ENCODE results near the gene ARPIN.
A peak's percentile ranks its signal among the peaks of the same experiment; 100 is the strongest.

ARPIN gene

DNA sequence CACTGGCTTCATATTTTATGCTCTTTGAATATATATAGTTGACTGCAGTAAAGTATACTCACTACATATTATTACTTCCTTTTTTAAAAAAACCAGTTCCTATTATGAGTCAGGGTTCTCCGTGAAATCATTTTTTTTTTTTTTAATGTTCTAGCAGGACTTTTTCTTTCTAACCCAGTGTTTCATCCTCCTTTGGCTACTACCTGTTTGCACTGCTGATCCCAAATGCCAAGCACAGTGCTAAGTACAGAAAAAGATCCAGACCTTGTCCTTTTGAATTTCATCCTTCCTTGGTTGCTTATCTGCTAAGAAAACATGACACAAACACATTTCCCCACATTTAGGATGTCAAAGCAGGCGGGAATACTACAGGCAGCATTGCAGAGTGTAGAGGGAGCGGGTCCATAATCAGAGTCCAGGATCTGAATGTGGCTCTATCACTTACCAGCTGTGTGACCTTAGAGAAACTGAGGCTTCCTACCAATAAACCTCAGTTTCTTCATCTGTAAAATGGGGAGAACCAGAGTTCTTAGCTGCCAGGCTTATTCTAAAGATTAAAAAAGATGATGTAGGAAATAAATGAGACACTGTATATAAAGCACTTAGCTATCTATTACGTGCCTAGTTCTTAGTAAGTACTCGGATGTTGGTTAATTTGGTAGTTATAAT, 60.9 kb downstream of the ARPIN start:
- H3K18ac ChIP-seq (ENCODE audit: low read length), result no peak overlapping the region
- H4K8ac ChIP-seq (ENCODE audit: low read depth, low read length), result no peak overlapping the region
- no peak overlapping the region for H3K23ac ChIP-seq (ENCODE audit: low read length)
- no peak for DNase-seq
- no peaks in the 10 kb centered on the region for H3K9me3 ChIP-seq (ENCODE audit: insufficient read depth, low read depth, low read length)
- no peak overlapping the region for H3K27ac ChIP-seq (ENCODE audit: low read depth, low read length)
- H2AK5ac ChIP-seq (ENCODE audit: low read length), result no peak overlapping the region
- H2AFZ ChIP-seq (ENCODE audit: insufficient read depth, low read length, poor library complexity), result no peak overlapping the region
- peaks cover 2 to 3% of the 10 kb centered on the region in 2 experiments for H3K36me3 ChIP-seq (ENCODE audit: control insufficient read depth in 1 of 2, insufficient read depth in 2 of 2, low read length in 2 of 2)
- H3K4me1 ChIP-seq (ENCODE audit: control insufficient read depth in 1 of 2, insufficient read depth in 2 of 2, low read length in 2 of 2), result no peaks in the 10 kb centered on the region
- H4K91ac ChIP-seq (ENCODE audit: low read depth, low read length), result no peak overlapping the region
- no peak overlapping the region for H4K12ac ChIP-seq (ENCODE audit: low read depth, low read length)
- no peaks in the 10 kb centered on the region for H3K27me3 ChIP-seq (ENCODE audit: insufficient read depth, low read length)
- no peak overlapping the region for H3K4me3 ChIP-seq (ENCODE audit: low read depth, low read length)
- no peak overlapping the region for H2BK12ac ChIP-seq (ENCODE audit: low read length)
- H2BK5ac ChIP-seq (ENCODE audit: low read depth, low read length, poor library complexity), result no peak overlapping the region
- no peak overlapping the region for H3K14ac ChIP-seq (ENCODE audit: low read length)
- H3K79me1 ChIP-seq (ENCODE audit: low read length), result peaks cover 2% of the 10 kb centered on the region
- no peak overlapping the region for H3K9ac ChIP-seq (ENCODE audit: low read length)
- no CpG with 5 or more reads among the region's 5 CpGs for WGBS (ENCODE audit: extremely low coverage, insufficient coverage, insufficient read length)
- H2BK120ac ChIP-seq (ENCODE audit: insufficient read depth, low read length, poor library complexity), result no peak overlapping the region
- H3K4me2 ChIP-seq (ENCODE audit: low read length), result no peak overlapping the region
- no peaks in the 10 kb centered on the region for H3K79me2 ChIP-seq (ENCODE audit: control insufficient read depth, insufficient read depth, low read length, poor library complexity)
- no peak overlapping the region for H3K4ac ChIP-seq (ENCODE audit: low read depth, low read length)

DNA sequence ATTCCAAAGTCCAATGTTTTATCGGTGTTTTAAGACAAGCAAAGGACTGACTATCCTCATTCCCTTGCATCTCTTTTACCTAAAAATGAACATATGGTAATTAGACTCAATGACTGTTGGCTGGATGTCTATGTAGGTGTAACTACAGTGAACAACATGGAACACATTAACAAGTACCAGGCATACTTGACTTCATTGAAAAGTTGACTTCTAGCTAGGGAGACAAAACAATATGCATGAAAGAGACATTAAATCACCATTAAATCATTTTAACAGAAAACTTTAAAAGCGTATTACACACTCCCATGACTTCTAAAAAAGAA, 63.8 kb downstream of the ARPIN start:
- no peak overlapping the region for H2AFZ ChIP-seq (ENCODE audit: insufficient read depth, low read length, poor library complexity)
- H3K14ac ChIP-seq (ENCODE audit: low read length), result no peak overlapping the region
- peaks cover 5% of the 10 kb centered on the region for H3K79me1 ChIP-seq (ENCODE audit: low read length)
- H3K4me2 ChIP-seq (ENCODE audit: low read length), result no peak overlapping the region
- H2BK120ac ChIP-seq (ENCODE audit: insufficient read depth, low read length, poor library complexity), result no peak overlapping the region
- H3K36me3 ChIP-seq (ENCODE audit: control insufficient read depth in 1 of 2, insufficient read depth in 2 of 2, low read length in 2 of 2), result peaks cover 2 to 3% of the 10 kb centered on the region in 2 experiments
- H4K91ac ChIP-seq (ENCODE audit: low read depth, low read length), result no peak overlapping the region
- H3K4me1 ChIP-seq (ENCODE audit: control insufficient read depth in 1 of 2, insufficient read depth in 2 of 2, low read length in 2 of 2), result peaks cover 6 to 7% of the 10 kb centered on the region in 2 experiments
- H3K9me3 ChIP-seq (ENCODE audit: insufficient read depth, low read depth, low read length), result no peaks in the 10 kb centered on the region
- H2AK5ac ChIP-seq (ENCODE audit: low read length), result no peak overlapping the region
- no peaks in the 10 kb centered on the region for H3K27me3 ChIP-seq (ENCODE audit: insufficient read depth, low read length)
- no peak overlapping the region for H3K4me3 ChIP-seq (ENCODE audit: low read depth, low read length)
- H3K4ac ChIP-seq (ENCODE audit: low read depth, low read length), result no peak overlapping the region
- no peak overlapping the region for H4K12ac ChIP-seq (ENCODE audit: low read depth, low read length)
- H3K9ac ChIP-seq (ENCODE audit: low read length), result no peak overlapping the region
- WGBS (ENCODE audit: extremely low coverage, insufficient coverage, insufficient read length), result no CpG with 5 or more reads among the region's 2 CpGs
- H3K79me2 ChIP-seq (ENCODE audit: control insufficient read depth, insufficient read depth, low read length, poor library complexity), result no peaks in the 10 kb centered on the region
- H3K23ac ChIP-seq (ENCODE audit: low read length), result no peak overlapping the region
- H2BK5ac ChIP-seq (ENCODE audit: low read depth, low read length, poor library complexity), result no peak overlapping the region
- H3K18ac ChIP-seq (ENCODE audit: low read length), result no peak overlapping the region
- H4K8ac ChIP-seq (ENCODE audit: low read depth, low read length), result no peak overlapping the region
- H3K27ac ChIP-seq (ENCODE audit: low read depth, low read length), result no peak overlapping the region
- DNase-seq, result no peak
- no peak overlapping the region for H2BK12ac ChIP-seq (ENCODE audit: low read length)

DNA sequence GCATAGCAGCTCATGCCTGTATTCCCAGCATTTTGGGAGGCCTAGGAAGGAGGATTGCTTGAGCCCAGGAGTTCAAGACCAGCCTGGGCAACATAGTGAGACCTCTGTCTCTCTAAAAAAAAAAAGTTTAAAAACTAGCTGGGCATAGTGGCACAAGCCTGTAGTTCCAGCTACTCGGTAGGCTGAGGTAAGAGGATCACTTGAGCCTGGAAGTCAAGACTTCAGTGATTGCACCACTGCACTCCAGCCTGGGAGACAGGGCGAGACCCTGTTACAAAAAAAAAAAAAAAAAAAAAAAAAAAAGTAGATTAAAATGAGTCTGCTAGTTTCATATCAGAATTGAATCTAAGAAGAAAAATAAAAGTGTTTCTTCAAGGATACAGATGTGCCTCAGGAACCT, 65.7 kb downstream of the ARPIN start:
- no peak for DNase-seq
- peaks cover 0 to 3% of the 10 kb centered on the region in 2 experiments for H3K36me3 ChIP-seq (ENCODE audit: control insufficient read depth in 1 of 2, insufficient read depth in 2 of 2, low read length in 2 of 2)
- H2BK5ac ChIP-seq (ENCODE audit: low read depth, low read length, poor library complexity), result no peak overlapping the region
- H2AK5ac ChIP-seq (ENCODE audit: low read length), result no peak overlapping the region
- H3K79me2 ChIP-seq (ENCODE audit: control insufficient read depth, insufficient read depth, low read length, poor library complexity), result no peaks in the 10 kb centered on the region
- H3K9me3 ChIP-seq (ENCODE audit: insufficient read depth, low read depth, low read length), result no peaks in the 10 kb centered on the region
- no peak overlapping the region for H3K4ac ChIP-seq (ENCODE audit: low read depth, low read length)
- WGBS (ENCODE audit: extremely low coverage, insufficient coverage, insufficient read length), result no CpG with 5 or more reads among the region's 2 CpGs
- peaks cover 5% of the 10 kb centered on the region for H3K79me1 ChIP-seq (ENCODE audit: low read length)
- H3K4me3 ChIP-seq (ENCODE audit: low read depth, low read length), result no peak overlapping the region
- H4K12ac ChIP-seq (ENCODE audit: low read depth, low read length), result no peak overlapping the region
- H3K9ac ChIP-seq (ENCODE audit: low read length), result no peak overlapping the region
- no peak overlapping the region for H3K18ac ChIP-seq (ENCODE audit: low read length)
- no peak overlapping the region for H2AFZ ChIP-seq (ENCODE audit: insufficient read depth, low read length, poor library complexity)
- peaks cover 6 to 7% of the 10 kb centered on the region in 2 experiments for H3K4me1 ChIP-seq (ENCODE audit: control insufficient read depth in 1 of 2, insufficient read depth in 2 of 2, low read length in 2 of 2)
- H3K23ac ChIP-seq (ENCODE audit: low read length), result no peak overlapping the region
- H4K8ac ChIP-seq (ENCODE audit: low read depth, low read length), result no peak overlapping the region
- H4K91ac ChIP-seq (ENCODE audit: low read depth, low read length), result no peak overlapping the region
- H3K4me2 ChIP-seq (ENCODE audit: low read length), result no peak overlapping the region
- no peaks in the 10 kb centered on the region for H3K27me3 ChIP-seq (ENCODE audit: insufficient read depth, low read length)
- H3K27ac ChIP-seq (ENCODE audit: low read depth, low read length), result no peak overlapping the region
- no peak overlapping the region for H2BK120ac ChIP-seq (ENCODE audit: insufficient read depth, low read length, poor library complexity)
- no peak overlapping the region for H2BK12ac ChIP-seq (ENCODE audit: low read length)
- no peak overlapping the region for H3K14ac ChIP-seq (ENCODE audit: low read length)

DNA sequence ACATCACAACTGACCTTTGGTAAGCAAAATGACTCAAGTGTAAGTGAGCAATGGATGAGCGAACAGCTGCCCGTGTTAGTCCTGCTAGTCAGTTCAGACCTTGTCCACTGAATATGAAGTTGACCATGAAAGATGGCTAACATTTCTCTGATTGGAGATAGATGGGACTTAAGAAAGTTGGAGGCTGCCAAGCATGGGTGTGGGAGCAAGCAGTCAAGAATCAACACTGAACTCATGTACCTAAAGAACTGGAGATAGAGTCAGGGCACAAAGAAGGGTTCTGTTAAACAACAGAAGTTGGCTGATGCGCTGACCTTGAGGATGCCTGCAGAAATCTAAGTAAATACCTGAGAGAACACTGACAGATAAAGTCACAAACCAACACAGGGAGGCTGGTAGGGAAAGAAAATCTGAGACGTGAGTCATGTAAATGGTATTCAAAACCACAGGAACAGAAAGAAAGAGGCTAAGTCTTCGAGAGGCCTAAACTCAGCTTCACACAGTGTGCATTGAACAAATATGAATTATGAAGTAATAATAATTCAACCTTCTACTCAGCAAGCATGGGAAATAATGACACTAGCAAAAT, 67.4 kb downstream of the ARPIN start:
- Histone ChIP-seq H4K91ac (ENCODE audit: low read depth, low read length) (no peak overlapping the region), H3K79me2 (ENCODE audit: control insufficient read depth, insufficient read depth, low read length, poor library complexity) (no peaks in the 10 kb centered on the region), H3K14ac (ENCODE audit: low read length) (peak overlapping the region; percentile 48), H3K4me2 (ENCODE audit: low read length) (peak overlapping the region; percentile 9), H2BK5ac (ENCODE audit: low read depth, low read length, poor library complexity) (peak overlapping the region; percentile 73), H3K4me3 (ENCODE audit: low read depth, low read length) (no peak overlapping the region), H4K8ac (ENCODE audit: low read depth, low read length) (no peak overlapping the region), H3K27ac (ENCODE audit: low read depth, low read length) (peak overlapping the region; percentile 79), H2AK5ac (ENCODE audit: low read length) (peak overlapping the region; percentile 96), H2BK12ac (ENCODE audit: low read length) (peak overlapping the region; percentile 91), H3K18ac (ENCODE audit: low read length) (no peak overlapping the region), H3K23ac (ENCODE audit: low read length) (no peak overlapping the region), H2BK120ac (ENCODE audit: insufficient read depth, low read length, poor library complexity) (peak overlapping the region; percentile 80), H3K36me3 (ENCODE audit: control insufficient read depth in 1 of 2, insufficient read depth in 2 of 2, low read length in 2 of 2) (no peaks in the 10 kb centered on the region), H3K9ac (ENCODE audit: low read length) (no peak overlapping the region), H3K4ac (ENCODE audit: low read depth, low read length) (no peak overlapping the region), H3K79me1 (ENCODE audit: low read length) (peaks cover 5% of the 10 kb centered on the region), H2AFZ (ENCODE audit: insufficient read depth, low read length, poor library complexity) (no peak overlapping the region), H3K4me1 (ENCODE audit: control insufficient read depth in 1 of 2, insufficient read depth in 2 of 2, low read length in 2 of 2) (peaks cover 6 to 7% of the 10 kb centered on the region in 2 experiments), H3K27me3 (ENCODE audit: insufficient read depth, low read length) (no peaks in the 10 kb centered on the region), H4K12ac (ENCODE audit: low read depth, low read length) (peak overlapping the region; percentile 26), H3K9me3 (ENCODE audit: insufficient read depth, low read depth, low read length) (no peaks in the 10 kb centered on the region)
- WGBS (ENCODE audit: extremely low coverage, insufficient coverage, insufficient read length), result no CpG with 5 or more reads among the region's 5 CpGs
- peak; percentile 25 to 81 for DNase-seq
